GM20000 (cell line): Measurements from ENCODE around the gene GSTCD.

Source experiments
- DNase-seq: peaks from one replicate; pipeline ENCODE4 v3.0.0; 2012; ENCODE audit warnings: low spot score
- TF ChIP-seq, protein P1 (sequence below): IDR thresholded peaks from 2 replicates; pipeline ENCODE4 v1.5.1; 2012; ENCODE audit warnings: mild to moderate bottlenecking, control low read depth; ENCODE audit errors: extremely low read depth, missing control alignments

The GSTCD gene

DNA sequence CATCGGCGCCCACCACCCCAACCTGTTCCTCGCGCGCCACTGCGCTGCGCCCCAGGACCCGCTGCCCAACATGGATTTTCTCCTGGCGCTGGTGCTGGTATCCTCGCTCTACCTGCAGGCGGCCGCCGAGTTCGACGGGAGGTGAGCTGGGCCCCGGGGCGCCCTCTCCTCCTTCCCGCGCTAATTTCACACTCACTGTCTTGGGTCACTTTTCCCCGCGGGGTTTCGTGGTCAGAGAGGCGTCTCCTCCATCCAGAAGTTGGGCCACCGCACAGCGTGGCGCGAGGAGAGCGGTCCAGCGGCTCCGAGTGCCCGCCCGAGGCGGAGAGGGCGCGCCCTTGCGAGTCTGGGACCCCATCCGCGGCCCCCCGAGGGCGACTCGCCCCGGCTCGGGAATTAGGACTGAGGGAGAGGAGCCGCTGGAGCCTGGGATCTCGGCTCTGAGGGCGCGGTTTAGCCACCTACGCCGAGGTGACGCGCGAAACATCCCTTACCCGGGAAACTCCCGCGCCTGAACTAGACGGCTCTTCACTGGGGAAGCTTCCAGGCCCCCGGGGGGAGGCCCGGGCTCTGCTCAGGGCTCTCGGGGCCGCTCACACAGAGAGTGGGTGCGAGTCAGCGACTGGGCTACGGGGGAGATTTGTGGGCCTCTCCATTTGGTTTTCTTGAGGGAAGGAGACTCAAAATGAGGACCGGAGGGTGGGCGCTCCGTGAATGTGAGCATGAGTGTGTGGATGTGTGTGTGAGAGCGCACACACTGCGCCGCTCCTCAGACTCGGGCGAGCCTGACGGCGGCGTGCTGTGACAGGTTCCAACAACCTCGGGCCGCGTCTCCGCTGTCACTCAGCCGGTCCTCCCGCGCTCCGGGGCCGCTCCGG lies 187.2 kb downstream of the GSTCD start:
- TF ChIP-seq, protein P1, sequence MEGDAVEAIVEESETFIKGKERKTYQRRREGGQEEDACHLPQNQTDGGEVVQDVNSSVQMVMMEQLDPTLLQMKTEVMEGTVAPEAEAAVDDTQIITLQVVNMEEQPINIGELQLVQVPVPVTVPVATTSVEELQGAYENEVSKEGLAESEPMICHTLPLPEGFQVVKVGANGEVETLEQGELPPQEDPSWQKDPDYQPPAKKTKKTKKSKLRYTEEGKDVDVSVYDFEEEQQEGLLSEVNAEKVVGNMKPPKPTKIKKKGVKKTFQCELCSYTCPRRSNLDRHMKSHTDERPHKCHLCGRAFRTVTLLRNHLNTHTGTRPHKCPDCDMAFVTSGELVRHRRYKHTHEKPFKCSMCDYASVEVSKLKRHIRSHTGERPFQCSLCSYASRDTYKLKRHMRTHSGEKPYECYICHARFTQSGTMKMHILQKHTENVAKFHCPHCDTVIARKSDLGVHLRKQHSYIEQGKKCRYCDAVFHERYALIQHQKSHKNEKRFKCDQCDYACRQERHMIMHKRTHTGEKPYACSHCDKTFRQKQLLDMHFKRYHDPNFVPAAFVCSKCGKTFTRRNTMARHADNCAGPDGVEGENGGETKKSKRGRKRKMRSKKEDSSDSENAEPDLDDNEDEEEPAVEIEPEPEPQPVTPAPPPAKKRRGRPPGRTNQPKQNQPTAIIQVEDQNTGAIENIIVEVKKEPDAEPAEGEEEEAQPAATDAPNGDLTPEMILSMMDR = no peak
- DNase-seq = peak; percentile 60

DNA sequence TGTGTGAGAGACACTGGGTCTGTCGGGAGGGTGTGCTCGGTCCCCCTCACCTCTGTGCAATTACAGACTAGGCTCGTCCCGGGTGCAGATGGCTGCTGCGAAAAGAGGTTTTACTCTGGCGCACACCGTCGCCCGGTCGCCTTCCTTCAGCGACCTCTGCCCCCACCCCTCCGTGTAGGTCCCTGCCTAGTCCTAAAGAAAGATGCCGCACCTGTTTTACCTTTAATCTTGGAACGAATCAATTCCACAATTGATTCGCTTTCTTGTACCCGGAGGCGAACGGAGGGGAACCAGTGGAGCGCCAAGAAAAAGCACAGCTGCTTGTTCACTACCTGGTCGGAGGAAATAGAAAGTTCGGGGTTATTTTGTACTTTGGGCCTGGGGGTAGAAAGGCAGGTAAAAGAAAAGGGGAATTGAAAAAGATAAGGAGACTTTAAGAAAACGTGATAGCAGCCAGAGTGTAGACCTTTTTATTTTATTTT lies 187.9 kb downstream of the GSTCD start:
- TF ChIP-seq, protein P1 = no peak
- peak; percentile 37 for DNase-seq
